Dedifferentiated amniotic fluid mesenchymal stem cell (primary cell): Measurements from ENCODE around the gene ATP7B.
"Not testable (repeated sequence)": the region's sequence is repeated elsewhere in the genome, so short reads cannot be mapped to it uniquely, and the experiment has no call there.

ENCODE experiments used
- DNase-seq: peaks from one replicate; pipeline ENCODE4 v3.0.0-alpha.2; 2016; ENCODE audit errors: extremely low spot score

The ATP7B gene

DNA sequence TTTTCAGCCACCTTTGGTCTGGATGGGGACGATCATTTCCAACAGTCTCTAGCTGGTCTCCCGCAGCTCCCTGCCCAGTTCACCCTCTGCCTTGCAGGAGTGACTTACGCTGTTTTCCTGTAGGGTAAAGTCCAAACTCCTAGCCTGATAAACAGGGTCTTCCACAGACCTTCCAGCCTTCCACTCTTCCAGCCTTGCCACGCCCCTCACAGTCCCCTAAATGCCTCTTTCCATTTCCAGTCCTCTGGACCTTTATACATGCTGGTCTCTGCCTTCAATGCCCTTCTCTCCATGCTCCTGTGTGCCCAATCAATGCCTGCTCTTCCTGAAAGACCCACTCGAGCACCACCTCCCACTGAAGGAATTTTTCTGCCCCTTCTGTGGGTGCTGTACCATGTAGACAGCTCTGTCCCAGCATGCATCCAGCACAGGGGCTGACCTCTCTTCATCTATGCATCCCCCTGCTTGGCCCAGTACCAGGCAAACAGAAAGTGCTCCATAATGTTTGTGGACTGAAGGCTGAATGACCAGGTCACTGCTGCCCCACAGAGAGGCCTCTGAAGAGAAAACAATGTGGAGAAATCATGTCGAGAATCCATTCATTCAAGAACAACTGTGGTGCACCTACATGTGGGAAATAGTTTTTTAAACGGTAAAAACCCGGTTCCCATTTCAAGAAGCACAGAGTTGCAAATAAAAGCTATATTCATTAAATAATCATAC is 4.6 kb downstream of the ATP7B start:
- no peak for DNase-seq

DNA sequence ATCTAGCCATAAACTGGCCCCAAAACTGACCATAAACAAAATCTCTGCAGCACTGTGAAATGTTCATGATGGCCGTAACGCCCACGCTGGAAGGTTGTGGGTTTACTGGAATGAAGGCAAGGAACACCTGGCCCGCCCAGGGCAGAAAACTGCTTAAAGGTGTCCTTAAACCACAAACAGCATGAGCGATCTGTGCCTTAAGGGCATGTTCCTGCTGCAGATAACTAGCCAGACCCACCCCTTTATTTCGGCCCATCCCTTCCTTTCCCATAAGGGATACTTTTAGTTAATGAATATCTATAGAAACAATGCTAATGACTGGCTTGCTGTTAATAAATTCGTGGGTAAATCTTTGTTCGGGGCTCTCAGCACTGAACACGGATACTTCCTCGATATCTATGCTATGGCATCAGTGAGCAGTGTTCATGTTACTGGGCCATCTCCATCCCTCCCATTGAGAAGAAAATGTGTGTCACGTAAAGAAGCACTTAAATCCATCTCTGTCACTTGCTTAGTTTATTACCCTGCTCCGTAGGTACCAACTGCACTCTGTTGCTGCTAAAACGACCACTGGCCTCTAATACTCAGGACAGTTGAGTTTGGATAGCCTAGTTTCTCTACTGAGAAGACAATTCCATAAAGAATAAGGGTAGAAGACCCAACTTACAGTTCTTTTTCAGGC is 5.3 kb downstream of the ATP7B start:
- DNase-seq: no peak

DNA sequence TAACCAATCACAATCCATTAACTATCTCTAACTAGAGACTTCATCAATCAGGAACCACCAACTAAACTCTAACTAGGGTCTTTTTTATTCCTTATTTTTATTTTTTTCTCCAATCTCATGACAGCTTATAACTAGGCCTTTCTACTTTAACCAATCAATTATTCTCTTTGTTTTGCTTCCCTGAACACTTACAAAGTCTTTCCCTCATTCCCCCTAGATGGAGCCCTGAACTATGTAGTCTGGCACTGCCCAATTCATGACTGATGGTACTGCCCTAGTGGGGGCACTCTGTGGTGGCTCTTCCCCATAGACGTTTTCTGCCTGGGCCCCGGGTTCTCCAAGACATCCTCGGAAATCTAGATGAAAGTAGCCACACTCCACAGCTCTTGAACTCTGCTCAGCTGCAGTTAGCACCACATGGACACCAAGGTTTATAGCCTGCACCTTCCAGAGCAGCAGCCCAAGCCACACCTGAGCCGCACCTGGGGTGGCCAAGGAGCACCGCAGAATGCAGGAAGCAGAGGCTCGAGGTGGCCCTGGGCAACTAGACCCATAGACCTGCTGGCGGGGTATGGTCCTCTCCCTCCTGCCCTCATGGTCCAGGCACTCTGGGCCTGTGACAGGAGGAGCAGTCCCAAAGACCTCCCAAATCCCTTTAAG is 6.6 kb downstream of the ATP7B start:
- DNase-seq: no peak

DNA sequence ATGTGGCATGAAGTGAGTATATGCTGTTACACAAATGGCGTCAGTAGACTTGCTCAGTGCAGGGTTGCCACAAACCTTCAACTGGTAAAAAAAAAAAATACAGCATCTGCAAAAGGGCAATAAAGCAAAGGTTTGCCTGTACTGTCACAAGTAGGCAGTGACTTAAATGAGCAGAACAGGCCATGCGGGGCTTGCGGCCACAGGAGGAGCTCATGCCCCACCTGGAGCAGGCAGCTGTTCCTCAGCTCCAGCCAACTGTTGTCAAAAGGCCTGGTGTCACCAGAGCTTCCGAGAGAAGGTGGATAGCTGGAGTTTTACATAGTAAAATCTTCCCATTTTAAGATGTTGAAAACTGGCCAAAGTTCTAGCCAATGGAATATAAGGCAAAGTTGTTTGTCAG is 7.7 kb downstream of the ATP7B start:
- DNase-seq: no peak

DNA sequence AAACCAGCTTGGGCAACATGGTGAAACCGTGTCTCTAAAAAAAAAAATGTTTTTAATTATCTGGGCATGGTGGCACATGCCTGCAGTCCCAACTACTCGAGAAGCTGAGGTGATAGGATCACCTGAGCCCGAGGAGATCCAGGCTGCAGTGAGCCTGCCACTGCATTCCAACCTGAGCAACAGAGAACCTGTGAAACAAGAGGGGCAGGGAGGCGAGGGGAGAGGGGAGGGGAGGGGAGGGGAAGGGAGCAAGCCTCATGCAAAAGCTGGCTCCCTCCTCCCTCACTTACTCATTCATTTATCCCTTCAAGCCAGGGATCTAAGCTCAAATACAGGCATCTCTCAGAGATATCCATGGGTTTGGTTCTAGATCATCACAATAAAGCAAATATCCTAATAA is 8.9 kb downstream of the ATP7B start:
- DNase-seq: no peak

DNA sequence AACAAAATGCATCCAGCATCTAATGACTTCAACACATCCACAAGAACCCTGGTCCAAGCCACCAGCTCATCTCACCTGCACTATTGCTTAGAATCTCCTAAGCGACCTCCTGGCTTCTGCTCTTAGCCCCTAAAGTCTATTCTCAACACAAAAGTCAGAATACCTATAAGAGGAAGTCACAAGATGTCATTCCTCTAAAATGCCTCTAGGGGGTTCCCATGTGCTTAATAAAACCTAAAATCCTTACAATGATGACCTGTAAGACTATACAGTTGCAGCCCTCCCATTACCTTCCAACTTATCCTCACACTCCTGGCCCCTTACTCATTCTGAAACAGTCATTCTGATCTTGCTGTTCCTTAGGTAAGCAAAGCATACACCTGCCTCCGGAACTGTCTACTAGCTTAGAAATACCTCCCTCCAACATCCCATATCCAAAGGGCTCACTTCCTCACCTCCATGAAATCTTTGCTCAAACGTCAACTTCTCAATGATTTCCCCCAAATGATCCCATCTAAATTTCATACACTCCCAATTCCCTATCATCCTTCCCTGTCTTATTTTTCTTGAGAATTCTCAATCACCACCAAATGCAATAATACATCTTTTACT is 10.0 kb downstream of the ATP7B start:
- peak; percentile 48 for DNase-seq

DNA sequence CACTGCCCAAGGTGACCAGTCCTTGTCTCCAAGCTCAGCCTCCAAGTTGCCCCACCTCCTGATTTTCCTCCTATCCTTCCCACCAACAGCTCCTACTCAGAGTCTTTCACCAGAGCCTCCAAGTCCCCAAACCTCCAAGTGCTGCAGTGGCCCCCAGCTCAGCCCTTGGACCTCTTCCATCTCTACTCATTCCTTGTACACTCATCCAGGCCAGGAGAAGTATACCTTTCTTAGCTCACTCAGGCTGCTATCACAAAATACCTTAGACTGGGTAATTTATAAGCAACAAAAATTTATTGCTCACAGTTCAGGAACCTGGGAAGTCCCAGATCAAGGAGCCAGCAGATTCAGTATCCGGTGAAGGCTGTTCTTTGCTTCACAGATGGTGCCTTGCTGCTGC is 11.3 kb downstream of the ATP7B start:
- DNase-seq: no peak

DNA sequence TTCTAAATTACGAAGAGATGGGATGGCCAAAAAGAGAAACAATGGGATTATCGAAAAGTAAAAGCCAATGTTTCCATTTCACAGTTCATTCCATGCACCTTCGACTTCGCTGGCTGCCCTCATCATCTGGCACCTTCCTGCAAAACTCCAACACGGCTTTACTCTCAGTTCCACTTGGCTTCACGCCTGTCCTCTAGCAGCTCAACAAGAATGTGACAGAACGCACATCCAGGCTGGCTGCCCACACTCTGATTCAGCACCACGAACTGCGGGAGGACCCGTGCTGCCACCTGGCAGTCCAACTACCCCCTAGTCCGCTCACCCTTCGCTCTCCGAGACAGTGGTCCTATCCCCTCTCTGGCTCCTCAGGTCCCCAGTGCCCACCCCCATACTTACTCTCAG is 11.7 kb downstream of the ATP7B start:
- no peak for DNase-seq

DNA sequence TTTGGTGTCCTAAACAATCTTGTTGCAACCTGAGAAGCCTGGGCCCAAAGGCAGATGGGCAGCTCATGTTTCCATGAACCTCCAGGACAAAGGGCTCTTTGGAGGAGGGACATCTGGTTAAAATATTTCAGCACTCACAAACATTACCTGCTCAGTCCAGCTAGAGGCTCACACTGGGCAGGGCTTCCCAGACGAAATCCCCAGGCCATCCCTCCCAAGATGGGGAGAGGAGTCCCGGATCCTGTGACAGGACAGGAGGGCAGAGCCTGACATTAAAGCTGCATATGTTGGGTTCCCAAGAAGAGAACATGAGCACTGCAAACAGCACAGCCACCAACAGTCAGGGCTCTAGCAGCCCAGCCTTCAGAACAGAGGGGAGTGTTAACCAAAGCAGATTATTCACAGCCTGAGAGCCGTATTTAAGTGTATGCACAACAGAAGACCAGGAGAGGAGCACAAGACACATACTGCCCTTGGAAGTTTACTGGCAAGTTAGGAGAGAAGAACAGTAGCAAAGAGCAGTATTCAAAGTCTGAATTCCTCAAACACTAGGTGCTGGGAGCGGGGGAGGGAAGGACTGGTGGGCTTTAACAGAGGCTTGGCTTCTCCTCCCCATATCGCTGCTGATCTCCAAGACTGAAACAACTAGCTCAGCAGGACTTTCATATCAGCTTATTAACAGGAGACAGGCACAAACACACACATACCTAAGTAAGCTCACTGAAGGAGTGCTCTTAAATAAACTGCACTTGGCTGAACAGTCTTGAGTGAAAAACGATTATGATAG is 12.3 kb downstream of the ATP7B start:
- no peak for DNase-seq

DNA sequence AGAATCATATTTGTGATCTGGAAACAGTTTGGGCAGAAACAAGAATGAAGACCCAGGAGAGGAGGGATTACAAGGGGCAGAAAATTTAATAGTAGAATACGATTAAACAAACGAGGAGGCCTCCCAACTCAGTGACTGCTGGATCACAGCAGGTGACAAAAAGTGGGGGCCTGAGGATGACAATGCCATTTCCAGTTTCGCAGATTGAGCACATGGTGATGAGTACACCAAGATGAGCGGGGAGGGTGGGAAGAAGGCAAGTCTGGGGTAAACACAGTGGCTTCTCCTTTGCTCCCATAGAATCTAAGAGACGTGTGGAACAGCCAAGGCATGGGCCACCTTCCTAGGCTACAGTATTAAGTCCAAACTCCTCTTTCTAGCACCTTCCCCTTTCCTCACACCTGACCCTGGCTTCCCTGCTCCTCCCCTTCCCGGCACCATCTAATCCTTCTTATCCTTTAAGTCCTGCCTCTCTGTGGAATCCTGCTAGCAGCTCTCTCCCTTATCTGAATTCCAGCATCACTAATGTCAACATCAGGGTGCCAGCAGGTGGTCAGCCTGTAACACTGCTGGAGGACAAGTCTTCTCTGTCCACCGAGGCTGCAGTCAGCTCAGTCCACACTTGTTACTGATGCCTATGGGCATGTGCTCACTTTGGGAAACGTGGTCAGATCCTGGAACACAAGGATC is 13.5 kb downstream of the ATP7B start:
- no peak for DNase-seq

DNA sequence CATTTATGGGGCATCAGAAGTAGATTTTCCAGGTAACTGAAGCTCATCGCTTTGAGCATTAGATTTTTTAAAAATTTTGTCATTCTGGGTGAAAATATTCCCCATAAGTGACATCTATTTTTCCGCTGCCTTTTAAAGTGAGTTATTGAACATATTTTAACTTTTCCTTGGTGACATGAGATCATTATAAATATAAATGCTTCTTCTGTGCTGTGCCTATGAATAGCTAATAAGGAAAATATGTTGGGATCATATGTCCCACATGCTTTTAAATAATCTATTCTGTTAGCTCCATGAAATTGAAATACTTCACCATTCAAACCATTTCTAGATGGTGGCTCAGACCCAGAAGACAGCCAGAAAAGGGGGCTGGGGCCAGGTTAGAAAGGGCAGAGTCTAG is 14.1 kb downstream of the ATP7B start:
- no peak for DNase-seq

DNA sequence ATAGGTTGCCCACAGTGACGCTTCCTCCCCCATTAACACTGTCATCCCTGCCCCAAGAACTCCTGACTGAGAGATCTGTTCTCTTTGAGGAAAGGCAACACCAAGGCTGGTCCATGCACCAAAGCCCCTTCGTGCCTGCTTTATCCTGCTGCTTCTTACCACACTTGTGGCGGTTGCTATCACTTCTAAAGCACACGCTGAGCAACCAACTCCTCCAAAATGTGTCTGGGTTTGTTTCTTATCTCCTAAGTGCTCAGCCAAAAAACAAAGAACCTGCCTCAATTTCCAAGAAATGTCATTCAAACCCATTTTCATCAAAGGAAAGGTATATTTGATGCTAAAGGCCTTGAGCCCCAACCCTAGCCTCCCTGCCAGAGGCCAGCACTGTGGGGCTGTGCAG is 14.6 kb downstream of the ATP7B start:
- DNase-seq: no peak

DNA sequence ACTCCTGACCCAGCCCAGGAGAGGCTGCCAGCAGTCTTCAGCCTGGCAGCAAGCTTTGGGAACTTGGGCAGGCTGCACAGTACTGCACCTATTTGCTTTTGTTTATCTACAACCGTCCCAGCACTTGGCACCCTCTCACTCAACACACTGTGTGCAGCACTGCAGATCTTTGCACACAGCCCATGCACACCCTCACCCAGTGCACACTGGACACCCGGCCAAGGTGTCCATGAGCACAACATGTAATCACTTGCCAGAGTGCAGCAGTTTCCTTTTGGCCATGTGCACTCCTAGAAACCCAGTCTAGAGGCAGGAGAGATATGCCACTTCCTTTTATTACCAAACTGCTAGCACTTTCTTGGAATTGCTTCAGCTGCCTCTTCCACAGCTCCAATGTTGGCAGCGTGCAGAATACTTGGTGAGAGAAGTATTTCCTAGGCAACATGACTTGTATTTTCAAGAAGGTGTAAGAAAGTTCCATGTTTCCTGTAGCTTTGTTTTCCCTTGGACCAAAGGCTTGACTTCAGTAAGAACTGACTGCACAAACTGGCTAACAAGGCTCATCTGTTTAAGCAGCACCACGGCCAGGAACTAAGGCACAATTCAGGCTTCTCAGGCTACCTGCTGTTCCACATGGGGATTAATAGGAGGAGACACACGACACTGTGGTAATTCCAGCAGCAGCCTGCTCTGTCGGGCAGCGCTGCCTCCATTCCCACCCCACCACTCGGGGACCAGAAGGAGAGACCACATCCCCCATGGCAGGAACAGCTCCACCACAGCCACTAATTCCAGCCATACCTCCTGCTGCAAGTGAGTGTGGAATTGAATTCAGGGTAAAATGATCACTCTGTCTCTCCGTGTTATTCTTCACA is 15.3 kb downstream of the ATP7B start:
- no peak for DNase-seq

DNA sequence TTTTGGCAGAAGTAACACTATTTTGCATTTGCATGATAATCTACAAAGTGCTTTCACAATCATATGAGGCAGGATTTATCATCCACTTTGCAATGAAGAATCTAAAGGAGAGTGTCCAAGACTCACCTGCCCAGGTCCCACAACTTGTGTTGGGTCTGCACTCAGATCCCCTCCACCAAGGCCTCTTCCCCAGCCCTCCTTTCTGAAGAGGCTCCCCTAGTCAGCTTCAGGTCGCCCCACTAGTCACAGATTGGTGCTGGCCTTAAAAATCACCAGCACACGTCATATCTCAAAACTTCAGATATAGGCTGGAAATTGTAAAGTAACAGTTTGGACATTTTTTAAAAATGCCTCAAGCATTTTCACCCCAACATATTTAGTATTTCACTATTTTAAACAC is 17.5 kb downstream of the ATP7B start:
- no peak for DNase-seq

DNA sequence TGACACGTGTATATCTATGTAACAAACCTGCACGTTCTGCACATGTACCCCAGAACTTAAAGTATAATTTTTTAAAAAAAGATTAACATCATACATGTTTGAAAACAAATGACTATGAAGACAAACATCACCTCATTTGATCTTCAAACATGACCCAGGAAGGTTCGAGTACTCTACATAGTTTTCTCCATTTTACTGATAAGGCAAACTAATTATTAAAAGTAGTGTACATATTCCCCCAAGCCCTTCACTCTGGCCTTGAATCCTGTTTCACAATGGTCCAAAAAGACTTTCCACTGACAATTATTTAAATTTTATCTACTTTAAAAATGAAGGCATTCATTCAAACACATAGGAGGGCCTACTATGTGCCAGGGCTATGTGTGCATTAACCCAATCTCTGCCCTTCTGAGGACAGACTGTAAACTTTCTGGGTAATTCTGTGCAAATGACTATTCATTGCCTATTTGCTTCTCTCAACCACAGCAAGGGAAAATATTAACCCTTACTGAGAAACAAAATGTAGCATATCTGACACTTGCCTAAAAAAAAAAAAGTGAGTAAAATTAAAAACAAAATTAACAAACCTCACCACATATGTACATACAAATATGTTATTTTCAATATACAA is 22.1 kb downstream of the ATP7B start:
- DNase-seq: no peak

DNA sequence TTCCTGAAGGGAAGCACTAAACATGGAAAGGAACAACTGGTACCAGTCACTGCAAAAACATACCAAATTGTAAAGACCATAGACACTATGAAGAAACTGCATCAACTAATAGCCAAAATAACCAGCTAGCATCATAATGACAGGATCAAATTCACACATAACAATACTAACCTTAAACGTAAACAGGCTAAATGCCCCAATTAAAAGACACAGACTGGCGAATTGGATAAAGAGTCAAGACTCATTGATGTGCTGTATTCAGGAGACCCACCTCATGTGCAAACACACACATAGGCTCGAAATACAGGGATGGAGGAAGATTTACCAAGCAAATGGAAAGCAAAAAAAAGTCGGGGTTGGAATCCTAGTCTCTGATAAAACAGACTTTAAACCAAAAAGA is 26.3 kb downstream of the ATP7B start:
- DNase-seq: not testable (repeated sequence)

DNA sequence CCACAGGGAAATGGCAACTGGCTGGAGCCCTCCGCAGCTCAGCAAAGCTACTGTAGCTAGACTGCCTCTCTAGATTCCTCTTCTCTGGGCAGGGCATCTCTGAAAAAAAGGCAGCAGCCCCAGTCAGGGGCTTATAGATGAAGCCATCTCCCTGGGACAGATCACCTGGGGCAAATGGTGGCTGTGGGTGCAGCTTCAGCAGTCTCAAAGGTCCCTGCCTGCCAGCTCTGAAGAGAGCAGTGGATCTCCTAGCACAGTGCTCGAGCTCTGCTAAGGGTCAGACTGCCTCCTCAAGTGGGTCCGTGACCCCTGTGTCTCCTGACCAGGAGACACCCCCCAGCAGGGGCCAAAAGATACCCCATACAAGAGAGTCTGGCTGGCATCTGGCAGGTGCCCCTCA is 28.0 kb downstream of the ATP7B start:
- DNase-seq: not testable (repeated sequence)

DNA sequence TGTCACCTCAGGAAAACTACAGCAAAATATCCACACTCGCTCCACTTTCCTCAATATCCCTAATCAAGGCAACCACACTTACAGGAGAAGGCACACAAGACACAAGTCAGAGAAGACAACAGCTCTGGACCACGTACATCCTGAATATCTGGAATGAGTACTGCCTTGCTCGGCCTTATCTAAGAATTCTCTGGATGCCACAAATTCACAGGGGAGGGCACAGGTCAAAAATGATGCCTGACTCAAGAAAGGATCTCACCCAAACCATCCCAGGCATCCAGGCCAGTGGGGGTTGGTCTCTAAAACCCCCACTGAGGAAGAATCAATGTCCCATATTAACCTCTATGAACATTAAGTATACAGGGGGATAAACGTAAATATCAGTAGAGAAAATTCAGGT is 29.9 kb downstream of the ATP7B start:
- no peak for DNase-seq

DNA sequence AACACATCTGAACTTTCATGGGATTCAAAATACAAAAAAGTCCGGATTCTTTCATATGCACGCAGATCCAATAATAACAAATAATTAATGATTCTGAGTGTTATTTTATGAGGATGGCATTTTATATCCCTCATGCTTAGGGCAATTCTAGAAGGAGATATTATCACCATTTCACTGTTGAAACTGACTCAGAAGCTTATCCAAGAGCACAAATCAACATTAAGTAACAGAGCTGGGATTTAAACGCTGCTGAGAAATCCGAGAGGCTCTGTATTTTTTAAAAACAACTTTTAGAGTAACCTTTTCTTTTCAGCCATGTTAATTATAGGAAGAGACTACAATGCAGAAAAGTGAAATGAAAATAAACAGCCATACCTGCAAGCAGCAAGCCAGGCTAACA is 30.3 kb downstream of the ATP7B start:
- DNase-seq: no peak
